ENCODE measurements around the gene CDS2.

GRCh38 chr20:5136096-5136495 lies 9.3 kb downstream of the CDS2 start:
- TF ChIP-seq POLR2A (IDR thresholded peaks at IDR 0.05) (no peak), CTCF (IDR thresholded peaks at IDR 0.05) (no peak), POLR2AphosphoS5 (IDR thresholded peaks at IDR 0.05) (no peak)

Measured in prostate gland (tissue), 2 donors.